MM.1S (cell line): ENCODE results near the gene COA3.

Source experiments
- DNase-seq: peaks from one replicate; pipeline ENCODE4 v3.0.0-alpha.2; 2015
- H2AFZ ChIP-seq: fragments of 300-600 bp; sonication (generic); 2 replicates; pipeline ENCODE4 v1.6.0; 2016; ENCODE audit warnings: antibody characterized with exemption, low read length
- H3F3A ChIP-seq: fragments of 300-600 bp; sonication (generic); 2 replicates; pipeline ENCODE4 v1.6.1; 2016; ENCODE audit warnings: mild to moderate bottlenecking, antibody characterized with exemption, low read length, moderate library complexity, mixed read lengths; ENCODE audit not compliant: insufficient read depth
- H3K27ac ChIP-seq: fragments of 300-600 bp; sonication (generic); 2 replicates; pipeline ENCODE4 v1.5.1; 2016; ENCODE audit warnings: mild to moderate bottlenecking, low read length
- H3K27me3 ChIP-seq: fragments of 300-600 bp; sonication (generic); replicated peaks from 2 replicates; pipeline ENCODE4 v1.6.0; 2016; ENCODE audit warnings: low read length; ENCODE audit not compliant: insufficient read depth
- H3K36me3 ChIP-seq: fragments of 300-600 bp; sonication (generic); replicated peaks from 2 replicates; pipeline ENCODE4 v1.6.1; 2016; ENCODE audit warnings: mild to moderate bottlenecking, low read length, mixed read lengths; ENCODE audit not compliant: insufficient read depth
- H3K4me1 ChIP-seq: fragments of 300-600 bp; sonication (generic); 2 replicates; pipeline ENCODE4 v1.6.1; 2016; ENCODE audit warnings: low read length, mixed read lengths
- H3K4me2 ChIP-seq: fragments of 300-600 bp; sonication (generic); 2 replicates; pipeline ENCODE4 v1.6.0; 2016; ENCODE audit warnings: low read depth, low read length
- H3K4me3 ChIP-seq: fragments of 300-600 bp; sonication (generic); 2 replicates; pipeline ENCODE4 v1.5.1; 2016; ENCODE audit warnings: low read length, mixed read lengths
- H3K79me2 ChIP-seq: fragments of 300-600 bp; sonication (generic); 2 replicates; pipeline ENCODE4 v1.6.1; 2016; ENCODE audit warnings: mixed run types, low read length, mixed read lengths
- H3K9ac ChIP-seq: fragments of 300-600 bp; sonication (generic); 2 replicates; pipeline ENCODE4 v1.6.1; 2016; ENCODE audit warnings: low read length, mixed read lengths
- H3K9me2 ChIP-seq: fragments of 300-600 bp; sonication (generic); replicated peaks from 2 replicates; pipeline ENCODE4 v1.6.1; 2016; ENCODE audit warnings: mild to moderate bottlenecking, low read length, mixed read lengths; ENCODE audit not compliant: insufficient read depth
- H3K9me3 ChIP-seq: fragments of 300-600 bp; sonication (generic); replicated peaks from 2 replicates; pipeline ENCODE4 v1.6.1; 2016; ENCODE audit warnings: mild to moderate bottlenecking, low read length, mixed read lengths; ENCODE audit not compliant: insufficient read depth
- H4K20me1 ChIP-seq: fragments of 300-600 bp; sonication (generic); 2 replicates; pipeline ENCODE4 v1.6.1; 2016; ENCODE audit warnings: mild to moderate bottlenecking, low read length, moderate library complexity, mixed read lengths; ENCODE audit not compliant: insufficient read depth
- EZH2 ChIP-seq: fragments of 300-600 bp; sonication (generic); optimal IDR thresholded peaks from 2 replicates; pipeline ENCODE3; 2017; ENCODE audit warnings: low read depth, mild to moderate bottlenecking, antibody characterized with exemption, low read length, mixed read lengths
- EZH2phosphoT487 ChIP-seq: fragments of 300-600 bp; sonication (generic); IDR thresholded peaks from 2 replicates; pipeline ENCODE4 v1.6.1; 2018; ENCODE audit warnings: antibody characterized with exemption, low read length
- TF ChIP-seq, protein P1 (sequence below): fragments of 300-600 bp; sonication (generic); IDR thresholded peaks from 2 replicates; pipeline ENCODE4 v1.5.1; 2016; ENCODE audit warnings: antibody characterized with exemption, low read length, mixed read lengths

COA3 gene

DNA sequence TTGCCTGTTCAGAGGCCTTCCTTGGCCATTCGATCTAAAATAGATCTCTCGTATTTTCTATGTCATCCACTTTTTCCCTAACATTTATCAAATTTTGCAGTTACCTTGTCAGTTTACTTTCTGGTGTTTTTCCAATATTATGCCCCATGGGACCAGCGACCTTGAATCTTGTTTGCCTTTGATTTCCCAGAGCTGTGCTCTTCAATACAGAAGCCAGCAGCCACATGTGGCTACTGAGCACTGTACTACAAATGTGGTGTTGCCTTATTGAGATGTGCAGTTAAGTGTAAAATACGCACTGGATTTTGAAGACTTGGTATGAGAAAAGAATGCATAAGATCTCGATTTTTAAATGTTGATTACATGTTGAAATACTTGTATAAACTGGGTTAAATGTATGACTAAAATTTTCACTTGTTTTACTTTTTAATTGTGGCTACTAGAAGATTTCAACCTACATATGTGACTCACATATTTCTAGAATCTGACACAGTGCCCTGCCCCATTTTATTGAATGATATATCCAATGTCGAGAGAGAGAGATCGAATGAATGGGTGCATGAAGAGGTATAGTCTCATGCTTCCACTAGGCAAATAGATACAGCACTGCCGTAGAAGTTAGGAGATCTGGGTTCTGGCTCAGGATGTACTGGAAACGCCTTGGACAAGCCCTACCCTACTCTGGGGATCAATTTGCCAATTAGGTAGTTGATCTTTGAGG is 33.9 kb upstream of the COA3 start:
- H3K27ac ChIP-seq: peak overlapping the region; percentile 66; the same call in 1 of the 2 replicates
- no peaks in the 10 kb centered on the region; the same call in 1 of the 2 replicates for H3F3A ChIP-seq
- H3K4me1 ChIP-seq: peaks cover 9% of the 10 kb centered on the region
- H3K79me2 ChIP-seq: peaks cover 44% of the 10 kb centered on the region
- H3K27me3 ChIP-seq: no peaks in the 10 kb centered on the region
- no peaks in the 10 kb centered on the region; the same call in 1 of the 2 replicates for H3K36me3 ChIP-seq
- no peaks in the 10 kb centered on the region for H4K20me1 ChIP-seq
- peak overlapping the region; percentile 100 for H3K4me3 ChIP-seq
- H3K4me2 ChIP-seq: peak overlapping the region; percentile 87
- TF ChIP-seq, protein P1, sequence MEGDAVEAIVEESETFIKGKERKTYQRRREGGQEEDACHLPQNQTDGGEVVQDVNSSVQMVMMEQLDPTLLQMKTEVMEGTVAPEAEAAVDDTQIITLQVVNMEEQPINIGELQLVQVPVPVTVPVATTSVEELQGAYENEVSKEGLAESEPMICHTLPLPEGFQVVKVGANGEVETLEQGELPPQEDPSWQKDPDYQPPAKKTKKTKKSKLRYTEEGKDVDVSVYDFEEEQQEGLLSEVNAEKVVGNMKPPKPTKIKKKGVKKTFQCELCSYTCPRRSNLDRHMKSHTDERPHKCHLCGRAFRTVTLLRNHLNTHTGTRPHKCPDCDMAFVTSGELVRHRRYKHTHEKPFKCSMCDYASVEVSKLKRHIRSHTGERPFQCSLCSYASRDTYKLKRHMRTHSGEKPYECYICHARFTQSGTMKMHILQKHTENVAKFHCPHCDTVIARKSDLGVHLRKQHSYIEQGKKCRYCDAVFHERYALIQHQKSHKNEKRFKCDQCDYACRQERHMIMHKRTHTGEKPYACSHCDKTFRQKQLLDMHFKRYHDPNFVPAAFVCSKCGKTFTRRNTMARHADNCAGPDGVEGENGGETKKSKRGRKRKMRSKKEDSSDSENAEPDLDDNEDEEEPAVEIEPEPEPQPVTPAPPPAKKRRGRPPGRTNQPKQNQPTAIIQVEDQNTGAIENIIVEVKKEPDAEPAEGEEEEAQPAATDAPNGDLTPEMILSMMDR: no peak
- TF ChIP-seq EZH2phosphoT487: no peak
- no peak for TF ChIP-seq EZH2
- no peak for DNase-seq
- H3K9me2 ChIP-seq: no peaks in the 10 kb centered on the region
- peak overlapping the region; percentile 90 for H3K9ac ChIP-seq
- H2AFZ ChIP-seq: peak overlapping the region; percentile 83
- H3K9me3 ChIP-seq: no peaks in the 10 kb centered on the region

GRCh38 chr17:42830971-42831370 is 32.5 kb upstream of the COA3 start:
- H3K36me3 ChIP-seq: no peaks in the 10 kb centered on the region; the same call in 1 of the 2 replicates
- H3K27me3 ChIP-seq: 0 out of 2 replicates have a peak, but pooled peaks cover 1% of the 10 kb centered on the region
- H3K4me3 ChIP-seq: no peak overlapping the region
- H3K79me2 ChIP-seq: peaks cover 33% of the 10 kb centered on the region
- H3K9me3 ChIP-seq: no peaks in the 10 kb centered on the region
- no peak for DNase-seq
- H3K27ac ChIP-seq: no peak overlapping the region
- H3F3A ChIP-seq: no peaks in the 10 kb centered on the region; the same call in 1 of the 2 replicates
- no peak for TF ChIP-seq EZH2
- TF ChIP-seq, protein P1: no peak
- TF ChIP-seq EZH2phosphoT487: no peak
- H3K9ac ChIP-seq: no peak overlapping the region
- H3K4me2 ChIP-seq: no peak overlapping the region
- no peak overlapping the region for H2AFZ ChIP-seq
- no peaks in the 10 kb centered on the region for H3K9me2 ChIP-seq
- no peaks in the 10 kb centered on the region for H4K20me1 ChIP-seq
- peaks cover 9% of the 10 kb centered on the region for H3K4me1 ChIP-seq

- no peaks in the 10 kb centered on the region for H3K9me3 ChIP-seq
- no peaks in the 10 kb centered on the region for H3K9me2 ChIP-seq
- no peaks in the 10 kb centered on the region for H3K36me3 ChIP-seq
- DNase-seq: no peak
- no peak overlapping the region for H3K4me2 ChIP-seq
- H4K20me1 ChIP-seq: no peaks in the 10 kb centered on the region
- H3F3A ChIP-seq: no peaks in the 10 kb centered on the region
- H2AFZ ChIP-seq: no peak overlapping the region
- no peak overlapping the region for H3K27ac ChIP-seq
- H3K4me1 ChIP-seq: peaks cover 6% of the 10 kb centered on the region; the same call in 1 of the 2 replicates
- no peak overlapping the region for H3K9ac ChIP-seq
- no peak for TF ChIP-seq EZH2phosphoT487
- TF ChIP-seq, protein P1: no peak
- no peak for TF ChIP-seq EZH2
- H3K4me3 ChIP-seq: no peak overlapping the region
- 0 out of 2 replicates have a peak, but pooled peaks cover 2% of the 10 kb centered on the region for H3K27me3 ChIP-seq
- H3K79me2 ChIP-seq: peaks cover 16% of the 10 kb centered on the region
Measured at GRCh38 chr17:42827472-42827871, 29.0 kb upstream of the COA3 start.
